Gastroesophageal sphincter (tissue), 3 donors: ENCODE measurements around the gene SDK1.

ENCODE experiments used
- CTCF ChIP-seq, 4 experiments: fragments of 200-600 bp in 2 of 4; fragments of 450-650 bp in 2 of 4; sonication (generic) in 1 of 4; IDR thresholded peaks; one replicate each; pipeline ENCODE4 v1.5.1; 2017 to 2019; ENCODE audit warnings: antibody characterized with exemption in 4 of 4, mild to moderate bottlenecking in 2 of 4, moderate library complexity in 2 of 4
- POLR2A ChIP-seq, 2 donors: fragments of 450-650 bp; IDR thresholded peaks; one replicate each; pipeline ENCODE4 v1.6.1; 2017; ENCODE audit warnings: antibody characterized with exemption in 2 of 2, mild to moderate bottlenecking in 2 of 2, moderate library complexity in 1 of 2
- POLR2AphosphoS5 ChIP-seq: sonication (generic); formaldehyde crosslinking; IDR thresholded peaks from one replicate; pipeline ENCODE4 v1.6.1; 2017; ENCODE audit warnings: antibody characterized with exemption

- TF ChIP-seq CTCF (IDR thresholded peaks at IDR 0.05) (no peak), POLR2A (IDR thresholded peaks at IDR 0.05) (no peak), POLR2AphosphoS5 (no peak)
Measured at GRCh38 chr7:3748389-3748788, 447.3 kb downstream of the SDK1 start.
